GM12878 (cell line): ENCODE measurements around the gene DNAH11. TPM values are rescaled to one million over a fixed set of nuclear protein-coding genes. Genes with fewer than 3 reads are reported as not detected.

Experiments used
- ATAC-seq: fragments of 200-7000 bp; cut with Tn5 transposase; 3 replicates; pipeline ENCODE4 v1.9.1; 2020; ENCODE audit warnings: mild to moderate bottlenecking, moderate library complexity
- BruUV-seq: library from RNA; stranded (reverse); fragments of 400-500 nt; replicated peaks from 2 replicates; lab custom pipeline; 2021; lab: Mats Ljungman, UMichigan
- CTCF ChIA-PET: fragments of 300-600 bp; sonication (Branson Sonifier 250); formaldehyde crosslinking; extraction: SDS; loops from one replicate; lab custom pipeline; 2021; ENCODE audit warnings: inconsistent platforms; lab: Yijun Ruan, JAX
- POLR2A ChIA-PET: fragments of 350-600 bp; formaldehyde crosslinking; extraction: SDS; loops from one replicate; lab custom pipeline; 2021; ENCODE audit warnings: inconsistent platforms; lab: Charles Lee
- RAD21 ChIA-PET: fragments of 300-600 bp; sonication (Branson Sonifier 250); formaldehyde crosslinking; loops from one replicate; lab custom pipeline; 2023; ENCODE audit warnings: antibody characterized with exemption; ENCODE audit not compliant: unreplicated experiment; lab: Charles Lee
- SMC1A ChIA-PET: fragments of 300-600 bp; sonication (Branson Sonifier 250); formaldehyde crosslinking; loops from one replicate; lab custom pipeline; 2023; ENCODE audit not compliant: unreplicated experiment, uncharacterized antibody; lab: Charles Lee
- DNase-seq: peaks from one replicate; pipeline ENCODE4 v3.0.0-alpha.2; 2011; ENCODE audit warnings: low read depth, low spot score
- FAIRE-seq: peaks from 3 replicates; lab custom pipeline; 2011; peaks lifted over from hg19 to GRCh38; lab: Jason Lieb, UNC
- H2AFZ ChIP-seq: 2 replicates; pipeline ENCODE4 v1.6.0; 2011; ENCODE audit warnings: low read depth, low read length, control low read depth; ENCODE audit not compliant: control insufficient read depth
- H3K27ac ChIP-seq: 2 replicates; pipeline ENCODE4 v1.5.1; 2011; ENCODE audit warnings: control low read depth; ENCODE audit not compliant: control insufficient read depth, insufficient read depth
- H3K27me3 ChIP-seq, 2 experiments: replicated peaks in 1 of 2; 2 replicates each; pipeline versions ENCODE4 v1.6.0 to v1.6.1; 2011; ENCODE audit warnings: low read length in 1 of 2; ENCODE audit not compliant: control insufficient read depth in 2 of 2, insufficient read depth in 2 of 2
- H3K36me3 ChIP-seq, 2 experiments: 2 replicates each; pipeline ENCODE4 v1.5.1; 2011; ENCODE audit warnings: low read length in 1 of 2; ENCODE audit not compliant: control insufficient read depth in 2 of 2, insufficient read depth in 2 of 2
- H3K4me1 ChIP-seq: 2 replicates; pipeline ENCODE4 v1.6.1; 2011; ENCODE audit warnings: mild to moderate bottlenecking, low read length, moderate library complexity, mixed read lengths; ENCODE audit not compliant: control insufficient read depth, insufficient read depth
- H3K4me2 ChIP-seq: 2 replicates; pipeline ENCODE4 v1.6.0; 2011; ENCODE audit warnings: control low read depth; ENCODE audit not compliant: control insufficient read depth, insufficient read depth
- H3K4me3 ChIP-seq: fragments of 200-600 bp; sonication (generic); 2 replicates; pipeline ENCODE4 v1.5.1; 2016
- H3K79me2 ChIP-seq: 2 replicates; pipeline ENCODE4 v1.6.0; 2011; ENCODE audit warnings: low read length; ENCODE audit not compliant: control insufficient read depth, insufficient read depth
- H3K9ac ChIP-seq: 2 replicates; pipeline ENCODE4 v1.8.0; 2011; ENCODE audit warnings: low read length, control low read depth, mixed read lengths; ENCODE audit not compliant: control insufficient read depth, insufficient read depth
- H3K9me3 ChIP-seq: replicated peaks from 3 replicates; pipeline ENCODE4 v1.5.1; 2011; ENCODE audit warnings: mild to moderate bottlenecking, low read length; ENCODE audit not compliant: control insufficient read depth, insufficient read depth
- H4K20me1 ChIP-seq: 2 replicates; pipeline ENCODE4 v1.6.0; 2011; ENCODE audit not compliant: control insufficient read depth, insufficient read depth
- ETV6 ChIP-seq, 2 experiments: fragments of 450-650 bp in 1 of 2; IDR thresholded peaks in 1 of 2; conservative IDR thresholded peaks in 1 of 2; 2 replicates each; pipeline ENCODE4 v1.6.1; 2014; ENCODE audit warnings: antibody characterized with exemption in 1 of 2, borderline replicate concordance in 1 of 2, low read depth in 1 of 2, mild to moderate bottlenecking in 1 of 2, moderate library complexity in 1 of 2
- IRF5 ChIP-seq: fragments of 450-650 bp; IDR thresholded peaks from 2 replicates; pipeline ENCODE4 v1.6.1; 2017; ENCODE audit warnings: borderline replicate concordance
- MEF2A ChIP-seq: IDR thresholded peaks from 2 replicates; pipeline ENCODE4 v1.6.1; 2011; ENCODE audit warnings: low read depth, mild to moderate bottlenecking, low read length, moderate library complexity; ENCODE audit not compliant: insufficient read depth
- NFIC ChIP-seq: IDR thresholded peaks from 2 replicates; pipeline ENCODE4 v1.6.1; 2012; ENCODE audit warnings: low read depth, mild to moderate bottlenecking, inconsistent platforms, low read length, moderate library complexity
- POLR2AphosphoS5 ChIP-seq: IDR thresholded peaks from 2 replicates; pipeline ENCODE4 v1.6.1; 2011; ENCODE audit warnings: mild to moderate bottlenecking, low read length, inconsistent platforms
- POU2F2 ChIP-seq: IDR thresholded peaks from 3 replicates; pipeline ENCODE4 v1.6.1; 2011; ENCODE audit warnings: low read depth, mild to moderate bottlenecking, low read length, borderline replicate concordance
- PRDM15 ChIP-seq: fragments of 450-650 bp; formaldehyde crosslinking; IDR thresholded peaks from 2 replicates; pipeline ENCODE4 v1.4.0; 2020; ENCODE audit warnings: mild to moderate bottlenecking, moderate library complexity
- SRF ChIP-seq, 2 experiments: IDR thresholded peaks; 2 replicates each; pipeline ENCODE4 v1.6.1; 2011; ENCODE audit warnings: low read depth in 2 of 2, low read length in 2 of 2, mild to moderate bottlenecking in 1 of 2, moderate library complexity in 1 of 2
- USF1 ChIP-seq: IDR thresholded peaks from 2 replicates; pipeline ENCODE4 v1.6.1; 2011; ENCODE audit warnings: borderline replicate concordance, low read depth, mild to moderate bottlenecking, moderate library complexity, mixed read lengths, low read length; ENCODE audit not compliant: insufficient read depth; ENCODE audit errors: extremely low read length
- ZSCAN29 ChIP-seq: fragments of 450-650 bp; IDR thresholded peaks from 2 replicates; pipeline ENCODE4 v1.6.1; 2017; ENCODE audit warnings: mild to moderate bottlenecking, moderate library complexity
- ZZZ3 ChIP-seq: IDR thresholded peaks from 2 replicates; pipeline ENCODE4 v1.6.1; 2011; ENCODE audit warnings: low read depth; ENCODE audit not compliant: control insufficient read depth, insufficient read length
- WGBS: methylation state at CpG from one replicate; pipeline ENCODE4 v1.1.6; 2016; ENCODE audit warnings: low lambda C conversion rate; ENCODE audit not compliant: insufficient replicate concordance, insufficient coverage; ENCODE audit errors: missing lambda C conversion rate; 5-methylcytosine and 5-hydroxymethylcytosine counted together
- in situ Hi-C: fragments of 300-500 bp; cut with MboI; formaldehyde crosslinking; loops from 9 replicates; pipeline ENCODE4 v1.14.3; 2018; ENCODE audit warnings: mixed read lengths
- intact Hi-C: fragments of 100-400 bp; cut with micrococcal nuclease; formaldehyde crosslinking; loops from one replicate; pipeline ENCODE4 v1.14.2; 2022; ENCODE audit not compliant: unreplicated experiment
- polyA plus RNA-seq, 11 experiments: library from polyadenylated mRNA; depleted of rRNA in 4 of 11; unstranded in 6 of 11; stranded (reverse) in 5 of 11; fragments of >200 nt; fragmentation: Nextera tagmentation in 4 of 11; fragmentation: Illumina TruSeq in 1 of 11; extraction: Ambion mirVana in 4 of 11; extraction: Trizol in 1 of 11; gene quantifications; 1 replicate in 1 of 11; 2 replicates in 10 of 11; pipeline versions ENCODE4 v1.2.1 to v1.2.3, GENCODE V29; 2011 to 2016; ENCODE audit warnings: inconsistent platforms in 2 of 11, missing spikeins in 2 of 11, low read depth in 1 of 11
- total RNA-seq, 4 experiments: library from RNA; depleted of rRNA in 3 of 4; stranded (reverse); fragments of >200 nt in 3 of 4; fragmentation: Illumina TruSeq in 1 of 4; extraction: Trizol in 1 of 4; gene quantifications; 2 replicates each; pipeline versions ENCODE4 v1.2.1 to v1.2.3, GENCODE V29; 2013 to 2021
- TF ChIP-seq, protein P1 (sequence below): IDR thresholded peaks from 2 replicates; pipeline ENCODE4 v1.6.1; 2012; ENCODE audit warnings: improper control_type of control experiment, low read depth, low read length; ENCODE audit not compliant: insufficient replicate concordance

DNAH11 gene
- total and polyA plus RNA-seq, 10 of the 15 experiments (the other 5 are each of a cell fraction or from before 2014, with no cell fraction given): 0.03 to 0.56 (median 0.10) TPM

GRCh38 chr7:21708096-21708495, 165.3 kb downstream of the DNAH11 start:
- H4K20me1 ChIP-seq: no peaks in the 10 kb centered on the region
- ATAC-seq (no peak), DNase-seq (no peak), FAIRE-seq (no peak)
- no peak overlapping the region for H3K9ac ChIP-seq
- SMC1A ChIA-PET: no interaction called here
- no peaks in the 10 kb centered on the region; a peak in 1 of 4 replicates for H3K27me3 ChIP-seq
- H3K9me3 ChIP-seq: no peaks in the 10 kb centered on the region
- no peak overlapping the region for H3K27ac ChIP-seq
- 44% methylated on average over 6 of the region's 6 CpGs for WGBS
- no peak overlapping the region for H3K4me2 ChIP-seq
- no peaks in the 10 kb centered on the region for H3K4me1 ChIP-seq
- no peaks in the 10 kb centered on the region for H3K36me3 ChIP-seq
- no TSS peak for BruUV-seq
- RAD21 ChIA-PET: no interaction called here
- POLR2A ChIA-PET: no interaction called here
- H2AFZ ChIP-seq: no peak overlapping the region
- no peaks in the 10 kb centered on the region for H3K79me2 ChIP-seq
- in situ Hi-C loops: no loop called here
- H3K4me3 ChIP-seq: no peak overlapping the region
- CTCF ChIA-PET: no interaction called here
- intact Hi-C loops: no loop called here
- TF ChIP-seq ZZZ3: no peak
- no peak for TF ChIP-seq USF1
- no peak for TF ChIP-seq MEF2A
- TF ChIP-seq ZSCAN29: no peak
- no peak for TF ChIP-seq SRF (IDR thresholded peaks at IDR 0.05; ENCODE audit: low read depth in 2 of 2, low read length in 2 of 2)
- TF ChIP-seq, protein P1, sequence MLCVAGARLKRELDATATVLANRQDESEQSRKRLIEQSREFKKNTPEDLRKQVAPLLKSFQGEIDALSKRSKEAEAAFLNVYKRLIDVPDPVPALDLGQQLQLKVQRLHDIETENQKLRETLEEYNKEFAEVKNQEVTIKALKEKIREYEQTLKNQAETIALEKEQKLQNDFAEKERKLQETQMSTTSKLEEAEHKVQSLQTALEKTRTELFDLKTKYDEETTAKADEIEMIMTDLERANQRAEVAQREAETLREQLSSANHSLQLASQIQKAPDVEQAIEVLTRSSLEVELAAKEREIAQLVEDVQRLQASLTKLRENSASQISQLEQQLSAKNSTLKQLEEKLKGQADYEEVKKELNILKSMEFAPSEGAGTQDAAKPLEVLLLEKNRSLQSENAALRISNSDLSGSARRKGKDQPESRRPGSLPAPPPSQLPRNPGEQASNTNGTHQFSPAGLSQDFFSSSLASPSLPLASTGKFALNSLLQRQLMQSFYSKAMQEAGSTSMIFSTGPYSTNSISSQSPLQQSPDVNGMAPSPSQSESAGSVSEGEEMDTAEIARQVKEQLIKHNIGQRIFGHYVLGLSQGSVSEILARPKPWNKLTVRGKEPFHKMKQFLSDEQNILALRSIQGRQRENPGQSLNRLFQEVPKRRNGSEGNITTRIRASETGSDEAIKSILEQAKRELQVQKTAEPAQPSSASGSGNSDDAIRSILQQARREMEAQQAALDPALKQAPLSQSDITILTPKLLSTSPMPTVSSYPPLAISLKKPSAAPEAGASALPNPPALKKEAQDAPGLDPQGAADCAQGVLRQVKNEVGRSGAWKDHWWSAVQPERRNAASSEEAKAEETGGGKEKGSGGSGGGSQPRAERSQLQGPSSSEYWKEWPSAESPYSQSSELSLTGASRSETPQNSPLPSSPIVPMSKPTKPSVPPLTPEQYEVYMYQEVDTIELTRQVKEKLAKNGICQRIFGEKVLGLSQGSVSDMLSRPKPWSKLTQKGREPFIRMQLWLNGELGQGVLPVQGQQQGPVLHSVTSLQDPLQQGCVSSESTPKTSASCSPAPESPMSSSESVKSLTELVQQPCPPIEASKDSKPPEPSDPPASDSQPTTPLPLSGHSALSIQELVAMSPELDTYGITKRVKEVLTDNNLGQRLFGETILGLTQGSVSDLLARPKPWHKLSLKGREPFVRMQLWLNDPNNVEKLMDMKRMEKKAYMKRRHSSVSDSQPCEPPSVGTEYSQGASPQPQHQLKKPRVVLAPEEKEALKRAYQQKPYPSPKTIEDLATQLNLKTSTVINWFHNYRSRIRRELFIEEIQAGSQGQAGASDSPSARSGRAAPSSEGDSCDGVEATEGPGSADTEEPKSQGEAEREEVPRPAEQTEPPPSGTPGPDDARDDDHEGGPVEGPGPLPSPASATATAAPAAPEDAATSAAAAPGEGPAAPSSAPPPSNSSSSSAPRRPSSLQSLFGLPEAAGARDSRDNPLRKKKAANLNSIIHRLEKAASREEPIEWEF: no peak
- no peak for TF ChIP-seq POLR2AphosphoS5
- TF ChIP-seq ETV6 (conservative IDR thresholded peaks at IDR 0.05 in 1 of 2, IDR thresholded peaks at IDR 0.05 in 1 of 2; ENCODE audit: borderline replicate concordance in 1 of 2, low read depth in 1 of 2): no peak
- no peak for TF ChIP-seq IRF5
- no peak for TF ChIP-seq NFIC
- no peak for TF ChIP-seq POU2F2
- no peak for TF ChIP-seq PRDM15 (CRISPR knock-in tag)
